Thyroid gland (tissue), 4 donors: ENCODE results near the gene RMND5A. TPM values are rescaled to one million over a fixed set of nuclear protein-coding genes. Genes with fewer than 3 reads are reported as not detected.

Source experiments
- DNase-seq, 2 donors: peaks; one replicate each; pipeline ENCODE4 v3.0.0-alpha.2; 2019
- H3K27ac ChIP-seq, 3 donors: fragments of 200-600 bp; sonication (generic); 1 replicate in 2 of 3; 2 replicates in 1 of 3; pipeline ENCODE4 v1.5.1; 2016 to 2019; ENCODE audit warnings: mild to moderate bottlenecking in 1 of 3, moderate library complexity in 1 of 3
- H3K27me3 ChIP-seq: fragments of 200-600 bp; sonication (generic); one replicate; pipeline ENCODE4 v1.5.1; 2019
- H3K36me3 ChIP-seq, 2 donors: fragments of 200-600 bp; sonication (generic); one replicate each; pipeline ENCODE4 v1.5.1; 2016 to 2019
- H3K4me1 ChIP-seq, 2 donors: fragments of 200-600 bp; sonication (generic); one replicate each; pipeline ENCODE4 v1.5.1; 2017 to 2019
- H3K4me3 ChIP-seq, 3 donors: fragments of 200-600 bp; sonication (generic); replicated peaks in 1 of 3; 1 replicate in 2 of 3; 2 replicates in 1 of 3; pipeline ENCODE4 v1.5.1; 2016; ENCODE audit warnings: mild to moderate bottlenecking in 1 of 3
- H3K9me3 ChIP-seq: fragments of 200-600 bp; sonication (generic); one replicate; pipeline ENCODE4 v1.5.1; 2017
- POLR2A ChIP-seq, 2 donors: fragments of 450-650 bp; IDR thresholded peaks; one replicate each; pipeline ENCODE4 v1.6.1; 2017; ENCODE audit warnings: antibody characterized with exemption in 2 of 2, mild to moderate bottlenecking in 2 of 2, moderate library complexity in 1 of 2
- WGBS, 2 donors: methylation state at CpG; one replicate each; pipeline ENCODE4 v1.1.5; 2017; 5-methylcytosine and 5-hydroxymethylcytosine counted together
- intact Hi-C: fragments of 100-400 bp; cut with DNase I; formaldehyde crosslinking; loops from one replicate; pipeline ENCODE4 v1.15.1; 2023
- total RNA-seq, 4 donors: library from RNA; depleted of rRNA; stranded (reverse); fragments of >200 nt; gene quantifications; one replicate each; pipeline ENCODE4 v1.2.3, GENCODE V29; 2016
- TF ChIP-seq, protein P1 (sequence below), 6 experiments: fragments of 200-600 bp in 3 of 6; fragments of 450-650 bp in 3 of 6; sonication (generic) in 3 of 6; IDR thresholded peaks; one replicate each; pipeline ENCODE4 v1.5.1; 2016 to 2019; ENCODE audit warnings: antibody characterized with exemption in 6 of 6, mild to moderate bottlenecking in 2 of 6, inconsistent platforms in 1 of 6, moderate library complexity in 1 of 6

Gene RMND5A
- total RNA-seq, 4 donors from 2014 or later = 29.0 to 45.5 (median 41.0) TPM

DNA sequence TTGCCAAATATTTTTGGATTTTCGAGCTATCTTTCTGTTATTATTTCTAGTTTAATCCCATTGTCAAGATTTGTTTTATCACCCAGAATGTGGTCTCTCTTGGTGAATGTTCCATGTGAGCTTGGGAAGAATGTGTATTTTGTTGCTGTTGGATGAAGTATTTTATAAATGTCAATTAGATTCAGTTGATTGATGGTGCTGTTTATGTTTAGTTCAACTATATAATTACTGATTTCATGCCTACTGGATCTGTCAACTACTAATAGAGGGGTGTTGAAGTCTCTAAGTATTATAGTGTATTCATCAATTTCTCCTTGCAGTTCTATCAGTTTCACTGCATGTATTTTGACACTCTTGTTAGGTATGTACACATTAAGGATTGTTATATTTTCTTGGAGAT is 34.7 kb upstream of the RMND5A start:
- DNase-seq = no peak
- Histone ChIP-seq H3K4me3 (no peak overlapping the region), H3K9me3 (no peaks in the 10 kb centered on the region), H3K27ac (no peak overlapping the region), H3K27me3 (no peaks in the 10 kb centered on the region), H3K4me1 (no peaks in the 10 kb centered on the region), H3K36me3 (no peaks in the 10 kb centered on the region)
- TF ChIP-seq POLR2A (IDR thresholded peaks at IDR 0.05) = no peak
- intact Hi-C loops = no loop called here
- 88% methylated on average over 1 of the region's 1 CpG for WGBS, 2 donors

DNA sequence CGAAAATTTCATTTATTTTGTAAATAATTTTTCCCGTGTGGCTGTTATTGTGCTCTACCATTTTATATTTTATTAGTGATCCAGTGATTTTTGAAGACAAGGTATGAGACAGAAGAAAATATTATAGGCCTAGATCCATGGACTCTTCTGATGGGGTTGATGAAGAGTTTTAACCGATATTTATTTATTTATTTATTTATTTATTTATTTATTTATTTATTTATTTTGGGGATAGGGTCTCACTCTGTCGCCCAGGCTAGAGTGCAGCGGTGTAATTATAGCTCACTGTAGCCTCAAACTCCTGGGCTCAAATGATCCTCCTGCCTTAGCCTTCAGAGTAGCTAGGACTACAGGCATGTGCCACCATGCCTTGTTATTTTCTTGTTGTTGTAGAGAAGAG is 33.6 kb upstream of the RMND5A start:
- DNase-seq = no peak
- Histone ChIP-seq H3K4me3 (no peak overlapping the region), H3K36me3 (no peaks in the 10 kb centered on the region), H3K9me3 (no peaks in the 10 kb centered on the region), H3K27ac (no peak overlapping the region), H3K27me3 (no peaks in the 10 kb centered on the region), H3K4me1 (no peaks in the 10 kb centered on the region)
- intact Hi-C loops = no loop called here
- WGBS, 2 donors = 93 to 95% methylated on average over 5 of the region's 5 CpGs
- TF ChIP-seq, protein P1, sequence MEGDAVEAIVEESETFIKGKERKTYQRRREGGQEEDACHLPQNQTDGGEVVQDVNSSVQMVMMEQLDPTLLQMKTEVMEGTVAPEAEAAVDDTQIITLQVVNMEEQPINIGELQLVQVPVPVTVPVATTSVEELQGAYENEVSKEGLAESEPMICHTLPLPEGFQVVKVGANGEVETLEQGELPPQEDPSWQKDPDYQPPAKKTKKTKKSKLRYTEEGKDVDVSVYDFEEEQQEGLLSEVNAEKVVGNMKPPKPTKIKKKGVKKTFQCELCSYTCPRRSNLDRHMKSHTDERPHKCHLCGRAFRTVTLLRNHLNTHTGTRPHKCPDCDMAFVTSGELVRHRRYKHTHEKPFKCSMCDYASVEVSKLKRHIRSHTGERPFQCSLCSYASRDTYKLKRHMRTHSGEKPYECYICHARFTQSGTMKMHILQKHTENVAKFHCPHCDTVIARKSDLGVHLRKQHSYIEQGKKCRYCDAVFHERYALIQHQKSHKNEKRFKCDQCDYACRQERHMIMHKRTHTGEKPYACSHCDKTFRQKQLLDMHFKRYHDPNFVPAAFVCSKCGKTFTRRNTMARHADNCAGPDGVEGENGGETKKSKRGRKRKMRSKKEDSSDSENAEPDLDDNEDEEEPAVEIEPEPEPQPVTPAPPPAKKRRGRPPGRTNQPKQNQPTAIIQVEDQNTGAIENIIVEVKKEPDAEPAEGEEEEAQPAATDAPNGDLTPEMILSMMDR (IDR thresholded peaks at IDR 0.05) = no peak
- no peak for TF ChIP-seq POLR2A (IDR thresholded peaks at IDR 0.05)

DNA sequence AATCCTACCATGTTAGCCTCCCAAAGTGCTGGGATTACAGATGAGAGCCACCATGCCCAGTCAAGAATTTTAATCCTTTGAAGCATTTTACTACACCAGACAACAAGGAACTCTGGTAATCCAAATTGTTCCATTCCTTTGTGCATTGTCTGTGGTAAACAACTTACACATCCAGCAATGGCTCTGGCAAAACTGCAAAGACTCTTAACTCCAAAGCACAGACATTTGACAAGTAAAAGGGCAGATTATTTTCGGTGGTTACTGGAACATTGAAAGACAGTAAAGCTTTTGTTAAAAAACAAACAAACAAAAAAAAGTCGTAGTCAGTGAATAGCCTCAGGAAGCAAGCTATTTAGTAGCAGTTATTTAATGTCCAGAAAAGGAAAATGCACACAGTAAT is 33.2 kb upstream of the RMND5A start:
- intact Hi-C loops = no loop called here

DNA sequence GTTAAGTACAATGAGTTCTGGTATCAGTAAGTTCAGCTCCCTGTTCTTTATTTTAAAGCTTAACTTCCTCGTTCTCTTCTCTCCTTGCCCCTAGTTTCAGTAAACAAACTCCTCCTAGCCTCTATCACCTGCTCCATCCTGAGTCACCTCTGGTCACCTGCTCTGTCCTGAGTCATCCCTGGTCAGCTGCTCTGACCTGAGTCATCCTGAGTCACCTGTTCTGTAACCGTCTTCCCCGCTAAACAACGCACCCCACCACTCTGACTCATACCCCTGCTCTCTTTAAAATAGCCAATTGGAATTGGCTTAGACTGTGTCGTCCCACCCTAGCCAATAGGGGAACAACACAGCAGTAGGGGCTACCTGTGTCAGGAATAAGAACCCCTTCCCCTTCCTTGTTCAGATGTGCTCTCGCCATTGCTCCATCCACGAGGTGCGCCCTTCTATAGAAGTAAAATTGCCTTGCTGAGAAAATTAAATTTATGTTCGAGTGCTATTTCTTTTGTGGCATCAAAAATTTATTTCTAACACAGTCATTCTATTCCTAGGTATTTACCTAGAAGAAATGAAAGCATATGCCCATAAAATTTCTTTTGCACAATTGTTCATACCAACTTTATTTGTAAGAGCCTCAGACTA is 24.9 kb upstream of the RMND5A start:
- intact Hi-C loops = no loop called here
- Histone ChIP-seq H3K4me3 (no peak overlapping the region), H3K9me3 (no peaks in the 10 kb centered on the region), H3K36me3 (no peaks in the 10 kb centered on the region), H3K27ac (no peak overlapping the region), H3K27me3 (no peaks in the 10 kb centered on the region), H3K4me1 (no peaks in the 10 kb centered on the region)
- DNase-seq = no peak
- 95 to 96% methylated on average over 9 of the region's 9 CpGs for WGBS, 2 donors
- no peak for TF ChIP-seq POLR2A (IDR thresholded peaks at IDR 0.05)
- TF ChIP-seq, protein P1 (IDR thresholded peaks at IDR 0.05) = no peak

More for the DNA sequence above, 33.2 kb upstream of the RMND5A start:
- no peaks in the 10 kb centered on the region for H3K9me3 ChIP-seq
- DNase-seq = no peak
- no peaks in the 10 kb centered on the region for H3K4me1 ChIP-seq
- no peaks in the 10 kb centered on the region for H3K36me3 ChIP-seq
- TF ChIP-seq POLR2A (IDR thresholded peaks at IDR 0.05) = no peak
- TF ChIP-seq, protein P1 (IDR thresholded peaks at IDR 0.05) = no peak
- H3K27me3 ChIP-seq = no peaks in the 10 kb centered on the region
- WGBS, 2 donors = 77% methylated on average over 2 of the region's 2 CpGs
- H3K27ac ChIP-seq = no peak overlapping the region
- H3K4me3 ChIP-seq = no peak overlapping the region

DNA sequence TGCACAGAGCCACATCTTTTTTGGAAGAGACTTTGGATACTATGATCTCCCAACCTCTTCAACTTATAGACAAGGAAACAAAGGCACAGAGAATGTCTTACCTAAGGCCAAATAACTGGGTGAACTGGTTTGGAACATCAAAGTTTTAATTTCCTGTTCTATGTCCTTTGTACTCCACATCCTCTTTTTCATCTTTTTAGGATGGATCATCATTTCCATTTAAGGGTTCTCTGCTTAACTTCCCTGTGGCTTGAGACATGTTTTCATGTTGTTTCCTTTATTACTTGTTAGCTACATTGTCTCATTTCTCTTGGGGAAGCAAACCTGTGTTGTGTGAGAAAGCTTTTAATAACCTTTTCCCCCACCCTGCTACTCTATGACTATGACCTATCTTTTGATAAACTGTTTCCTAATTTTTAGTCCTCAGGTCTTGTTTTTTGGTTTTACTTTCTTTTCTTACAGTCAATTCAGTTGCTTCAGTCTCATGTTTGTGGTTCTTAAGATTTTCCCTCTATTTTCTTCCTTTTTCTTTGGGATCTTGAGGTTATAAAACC is 22.5 kb upstream of the RMND5A start:
- no peaks in the 10 kb centered on the region for H3K9me3 ChIP-seq
- H3K27me3 ChIP-seq = no peaks in the 10 kb centered on the region
- intact Hi-C loops = no loop called here
- no peaks in the 10 kb centered on the region for H3K4me1 ChIP-seq
- H3K4me3 ChIP-seq = no peak overlapping the region
- no peaks in the 10 kb centered on the region for H3K36me3 ChIP-seq
- TF ChIP-seq, protein P1 (IDR thresholded peaks at IDR 0.05) = no peak
- no peak for TF ChIP-seq POLR2A (IDR thresholded peaks at IDR 0.05)
- no peak overlapping the region for H3K27ac ChIP-seq
- no peak for DNase-seq
